ENCODE results near the gene STAT4. TPM values are rescaled to one million over a fixed set of nuclear protein-coding genes. Genes with fewer than 3 reads are reported as not detected.

The STAT4 gene
- total and polyA plus RNA-seq, 4 donors = 0.85 to 7.9 (median 3.2) TPM

DNA sequence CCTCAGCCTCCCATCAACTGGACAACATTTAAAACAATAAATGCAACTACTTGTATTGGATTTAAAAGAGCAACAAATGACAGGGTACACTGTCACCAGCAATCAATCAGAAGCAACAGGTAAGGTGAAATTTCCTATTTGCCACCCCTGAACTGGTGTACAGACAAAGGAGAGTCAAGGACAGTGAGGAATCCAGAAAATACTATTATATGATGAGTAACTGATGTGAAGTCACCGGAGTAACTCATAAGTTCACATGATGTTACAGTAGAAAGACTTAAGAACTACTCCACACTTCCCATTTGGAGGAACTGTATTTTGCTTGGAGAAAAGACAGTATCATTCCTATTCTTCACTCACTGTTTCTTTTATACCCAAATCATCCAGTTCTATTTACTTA lies 132.7 kb downstream of the STAT4 start:
- Histone ChIP-seq H3K9ac (ENCODE audit: low read depth in 1 of 2, low read length in 2 of 2) (peak overlapping the region; percentile 28 to 60), H3K4me3 (ENCODE audit: low read depth in 1 of 3, low read length in 3 of 3) (peak overlapping the region in 1 of 3 donors; percentile 4), H3K27ac (ENCODE audit: low read depth in 1 of 2, low read length in 2 of 2) (peak overlapping the region in 1 of 2 donors; percentile 48), H3K27me3 (ENCODE audit: control insufficient read depth in 4 of 4, insufficient read depth in 4 of 4, low read length in 3 of 4) (no peaks in the 10 kb centered on the region), H3K4me1 (ENCODE audit: control insufficient read depth in 4 of 4, insufficient read depth in 4 of 4, low read length in 3 of 4) (peaks cover 2 to 23% (median 11%) of the 10 kb centered on the region in 4 donors), H3K9me3 (ENCODE audit: control insufficient read depth in 4 of 4, low read length in 3 of 4) (no peaks in the 10 kb centered on the region), H3K36me3 (ENCODE audit: control insufficient read depth in 4 of 4, insufficient read depth in 3 of 4, low read depth in 1 of 4, low read length in 3 of 4) (no peaks in the 10 kb centered on the region)
- WGBS = 88% methylated on average over 1 of the region's 1 CpG
- no peak for DNase-seq (ENCODE audit: low spot score)
- TF ChIP-seq FOXA2 (IDR thresholded peaks at IDR 0.05) (no peak), SP1 (IDR thresholded peaks at IDR 0.05) (no peak), ZBTB33 (IDR thresholded peaks at IDR 0.05) (no peak)

- 88% methylated on average over 8 of the region's 8 CpGs for WGBS
- Histone ChIP-seq H3K4me1 (ENCODE audit: control insufficient read depth in 4 of 4, insufficient read depth in 4 of 4, low read length in 3 of 4) (peaks cover 7 to 36% (median 24%) of the 10 kb centered on the region in 4 donors), H3K27ac (ENCODE audit: low read depth in 1 of 2, low read length in 2 of 2) (no peak overlapping the region), H3K36me3 (ENCODE audit: control insufficient read depth in 4 of 4, insufficient read depth in 3 of 4, low read depth in 1 of 4, low read length in 3 of 4) (peaks cover 0 to 5% (median 0%) of the 10 kb centered on the region in 4 donors), H3K27me3 (ENCODE audit: control insufficient read depth in 4 of 4, insufficient read depth in 4 of 4, low read length in 3 of 4) (no peaks in the 10 kb centered on the region), H3K9ac (ENCODE audit: low read depth in 1 of 2, low read length in 2 of 2) (no peak overlapping the region), H3K4me3 (ENCODE audit: low read depth in 1 of 3, low read length in 3 of 3) (no peak overlapping the region), H3K9me3 (ENCODE audit: control insufficient read depth in 4 of 4, low read length in 3 of 4) (no peaks in the 10 kb centered on the region)
- TF ChIP-seq RAD21 (IDR thresholded peaks at IDR 0.05) (no peak), CTCF (IDR thresholded peaks at IDR 0.05; ENCODE audit: low read depth, low read length, missing input control) (no peak), HNF4G (IDR thresholded peaks at IDR 0.05) (no peak), YY1 (IDR thresholded peaks at IDR 0.05) (no peak), ZBTB33 (IDR thresholded peaks at IDR 0.05) (no peak), EGR1 (IDR thresholded peaks at IDR 0.05; ENCODE audit: low read depth in 2 of 2) (no peak), SP1 (IDR thresholded peaks at IDR 0.05) (no peak), GABPA (IDR thresholded peaks at IDR 0.05 in 1 of 2, conservative IDR thresholded peaks at IDR 0.05 in 1 of 2) (no peak), FOXA2 (IDR thresholded peaks at IDR 0.05) (no peak)
- no peak for DNase-seq (ENCODE audit: low spot score)
These were observed 135.0 kb downstream of the STAT4 start for GRCh38 chr2:191015831-191016230.

DNA sequence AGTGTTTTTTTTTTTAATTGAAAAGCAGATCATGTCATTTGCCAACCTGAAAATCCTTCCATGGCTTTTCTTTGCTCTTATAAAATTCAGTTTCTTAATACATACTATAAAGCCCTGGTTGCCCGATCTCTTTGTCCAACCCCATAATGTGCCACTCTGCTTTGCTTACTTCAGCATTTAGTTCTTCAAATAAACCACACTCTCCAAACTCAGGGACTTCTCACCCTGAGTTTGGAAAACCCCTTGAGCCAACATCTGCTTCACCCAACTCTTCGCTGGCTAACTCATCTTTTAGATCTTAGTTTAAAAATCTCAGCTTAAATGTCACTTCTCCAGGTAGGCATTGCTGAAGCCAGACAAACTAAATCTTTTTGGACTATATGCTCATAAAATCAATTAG lies 135.6 kb downstream of the STAT4 start:
- Histone ChIP-seq H3K4me1 (ENCODE audit: control insufficient read depth in 4 of 4, insufficient read depth in 4 of 4, low read length in 3 of 4) (peaks cover 7 to 37% (median 25%) of the 10 kb centered on the region in 4 donors), H3K9ac (ENCODE audit: low read depth in 1 of 2, low read length in 2 of 2) (no peak overlapping the region), H3K27ac (ENCODE audit: low read depth in 1 of 2, low read length in 2 of 2) (no peak overlapping the region), H3K4me3 (ENCODE audit: low read depth in 1 of 3, low read length in 3 of 3) (no peak overlapping the region), H3K27me3 (ENCODE audit: control insufficient read depth in 4 of 4, insufficient read depth in 4 of 4, low read length in 3 of 4) (no peaks in the 10 kb centered on the region), H3K9me3 (ENCODE audit: control insufficient read depth in 4 of 4, low read length in 3 of 4) (no peaks in the 10 kb centered on the region), H3K36me3 (ENCODE audit: control insufficient read depth in 4 of 4, insufficient read depth in 3 of 4, low read depth in 1 of 4, low read length in 3 of 4) (peaks cover 0 to 7% (median 0%) of the 10 kb centered on the region in 4 donors)
- no peak for DNase-seq (ENCODE audit: low spot score)
- 88% methylated on average over 2 of the region's 2 CpGs for WGBS
- TF ChIP-seq ZBTB33 (IDR thresholded peaks at IDR 0.05) = no peak

Measured in liver (tissue), 9 donors.